Psoas muscle (tissue), 8 donors: ENCODE results near the gene KIAA1614. TPM values are rescaled to one million over a fixed set of nuclear protein-coding genes. Genes with fewer than 3 reads are reported as not detected.

Experiments
- ATAC-seq, 4 donors: fragments of 200-7000 bp; cut with Tn5 transposase; one replicate each; pipeline ENCODE4 v1.9.1; 2020; ENCODE audit warnings: moderate library complexity in 3 of 4, mild to moderate bottlenecking in 2 of 4
- DNase-seq, 2 donors: peaks; one replicate each; pipeline ENCODE4 v3.0.0-alpha.2; 2020
- H3K27ac ChIP-seq: fragments of 200-600 bp; one replicate; pipeline ENCODE4 v1.8.0; 2022
- H3K27me3 ChIP-seq, 3 donors: fragments of 200-600 bp in 1 of 3; one replicate each; pipeline versions ENCODE4 v1.6.1 to v1.8.0; 2013 to 2022; ENCODE audit warnings: low read length in 2 of 3, mild to moderate bottlenecking in 2 of 3, moderate library complexity in 1 of 3; ENCODE audit not compliant: insufficient read depth in 3 of 3
- H3K36me3 ChIP-seq, 2 donors: fragments of 200-600 bp in 1 of 2; one replicate each; pipeline versions ENCODE4 v1.6.1 to v1.8.0; 2013 to 2022; ENCODE audit warnings: low read depth in 1 of 2, mild to moderate bottlenecking in 1 of 2, moderate library complexity in 1 of 2; ENCODE audit not compliant: insufficient read depth in 1 of 2
- H3K4me1 ChIP-seq: fragments of 200-600 bp; one replicate; pipeline ENCODE4 v1.8.0; 2022
- H3K4me3 ChIP-seq: fragments of 200-600 bp; one replicate; pipeline ENCODE4 v1.8.0; 2022; ENCODE audit warnings: mild to moderate bottlenecking
- H3K9me3 ChIP-seq: fragments of 200-600 bp; one replicate; pipeline ENCODE4 v1.8.0; 2022
- CTCF ChIP-seq: fragments of 200-600 bp; IDR thresholded peaks from one replicate; pipeline ENCODE4 v1.8.0; 2022; ENCODE audit warnings: antibody characterized with exemption
- WGBS, 3 donors: extraction: QIAGEN DNeasy Blood & Tissue Kit; methylation state at CpG; one replicate each; pipeline versions ENCODE4 v1.1.6 to v1.1.7; 2013; 5-methylcytosine and 5-hydroxymethylcytosine counted together
- intact Hi-C, 2 donors: fragments of 100-400 bp; cut with DNase I; formaldehyde crosslinking; loops; one replicate each; pipeline versions ENCODE4 v1.11.0 to v1.14.2; 2022
- polyA plus RNA-seq, 3 donors: library from polyadenylated mRNA; stranded (reverse); fragments of 200-250 nt; gene quantifications; one replicate each; pipeline ENCODE4 v1.2.3, GENCODE V29; 2013
- total RNA-seq, 4 donors: library from RNA; stranded (reverse); fragmentation: NEBNext Ultra II Directional in 2 of 4; extraction: Animal tissue kit (Norgen Biotek cat#: 25700) in 2 of 4; gene quantifications; one replicate each; pipeline versions ENCODE4 v1.2.1 to v1.2.4, GENCODE V29; 2021 to 2023
- donor health status: healthy with polysubstance abuse.
- donor health status: DM: no; HTN: no; CAD: no; lungs with moderate emphysema.
- donor health status: Bipolar disorder and iron deficiency.
- donor health status: healthy.
- donor health status: DM: yes; HTN: yes; CAD: no.
- donor health status: DM: no; HTN: no; CAD: no.
- donor health status: DM: no; HTN: no; CAD: no.
- donor health status: DM: yes; HTN: yes; CAD: no.

Gene KIAA1614
- total and polyA plus RNA-seq, 7 donors, result 0.45 to 1.6 (median 0.88) TPM

- Histone ChIP-seq H3K36me3 (no peaks in the 10 kb centered on the region), H3K27ac (no peak overlapping the region), H3K4me3 (no peak overlapping the region), H3K4me1 (no peaks in the 10 kb centered on the region), H3K9me3 (no peaks in the 10 kb centered on the region), H3K27me3 (no peaks in the 10 kb centered on the region)
- WGBS, 3 donors, result 79 to 88% (median 83%) methylated on average over 9 of the region's 9 CpGs
- ATAC-seq, result no peak
- no peak for TF ChIP-seq CTCF
- intact Hi-C loops, result no loop called here
- DNase-seq, result no peak
Measured at GRCh38 chr1:180937624-180938225, 25.0 kb downstream of the KIAA1614 start.

- intact Hi-C loops, result no loop called here
- H3K36me3 ChIP-seq, result no peaks in the 10 kb centered on the region
- WGBS, 3 donors, result 67 to 83% (median 70%) methylated on average over 8 to 9 of the region's 9 CpGs
Measured at GRCh38 chr1:180939073-180939710, 26.5 kb downstream of the KIAA1614 start.

GRCh38 chr1:180939711-180940103, 27.0 kb downstream of the KIAA1614 start:
- no peaks in the 10 kb centered on the region for H3K36me3 ChIP-seq
- ATAC-seq (no peak), DNase-seq (no peak)
- intact Hi-C loops, result no loop called here
- TF ChIP-seq CTCF, result no peak
- no peak overlapping the region for H3K4me3 ChIP-seq
- 91 to 98% (median 92%) methylated on average over 3 of the region's 3 CpGs for WGBS, 3 donors
- H3K9me3 ChIP-seq, result no peaks in the 10 kb centered on the region
- H3K27ac ChIP-seq, result no peak overlapping the region
- H3K27me3 ChIP-seq, result no peaks in the 10 kb centered on the region
- no peaks in the 10 kb centered on the region for H3K4me1 ChIP-seq

More at GRCh38 chr1:180939073-180939710, 26.5 kb downstream of the KIAA1614 start:
- no peak for DNase-seq
- Histone ChIP-seq H3K9me3 (no peaks in the 10 kb centered on the region), H3K4me1 (no peaks in the 10 kb centered on the region), H3K4me3 (no peak overlapping the region), H3K27ac (no peak overlapping the region), H3K27me3 (no peaks in the 10 kb centered on the region)
- ATAC-seq, result no peak
- TF ChIP-seq CTCF, result no peak

GRCh38 chr1:180940445-180940844, 27.7 kb downstream of the KIAA1614 start:
- Histone ChIP-seq H3K9me3 (no peaks in the 10 kb centered on the region), H3K4me1 (no peaks in the 10 kb centered on the region), H3K27me3 (no peaks in the 10 kb centered on the region), H3K4me3 (no peak overlapping the region), H3K36me3 (no peaks in the 10 kb centered on the region), H3K27ac (no peak overlapping the region)
- TF ChIP-seq CTCF, result no peak
- 98% methylated on average over 5 of the region's 5 CpGs for WGBS, 3 donors
- intact Hi-C loops, result no loop called here
- DNase-seq, result no peak
- ATAC-seq, result no peak
